ENCODE measurements around the gene SLC6A19.
"Not testable (repeated sequence)": the region's sequence is repeated elsewhere in the genome, so short reads cannot be mapped to it uniquely, and the experiment has no call there.

The SLC6A19 gene

GRCh38 chr5:1223278-1223670 lies 21.9 kb downstream of the SLC6A19 start:
- no peak for DNase-seq (ENCODE audit: low spot score)

GRCh38 chr5:1224631-1225030 lies 23.2 kb downstream of the SLC6A19 start:
- no peak for DNase-seq (ENCODE audit: low spot score)

- no peak for DNase-seq (ENCODE audit: low spot score)
These were observed 23.7 kb downstream of the SLC6A19 start, which contains the start of gene SLC6A18 for GRCh38 chr5:1225081-1225480. SLC6A18 (plus strand) TSS chr5:1225381; CDS start chr5:1225478, 97 bp downstream.

GRCh38 chr5:1226231-1226630 lies 24.8 kb downstream of the SLC6A19 start:
- DNase-seq (ENCODE audit: low spot score), result no peak

GRCh38 chr5:1226839-1227581 lies 25.6 kb downstream of the SLC6A19 start:
- DNase-seq (ENCODE audit: low spot score), result no peak

GRCh38 chr5:1227667-1228066 lies 26.3 kb downstream of the SLC6A19 start:
- DNase-seq (ENCODE audit: low spot score), result no peak

- DNase-seq (ENCODE audit: low spot score), result no peak
These were observed 26.7 kb downstream of the SLC6A19 start for GRCh38 chr5:1228120-1228519.

- not testable (repeated sequence) for DNase-seq (ENCODE audit: low spot score)
These were observed 27.6 kb downstream of the SLC6A19 start for GRCh38 chr5:1229023-1229422.

GRCh38 chr5:1229822-1230221 lies 28.4 kb downstream of the SLC6A19 start:
- DNase-seq (ENCODE audit: low spot score), result no peak

GRCh38 chr5:1230551-1230950 lies 29.2 kb downstream of the SLC6A19 start:
- no peak for DNase-seq (ENCODE audit: low spot score)

GRCh38 chr5:1231354-1231905 lies 30.0 kb downstream of the SLC6A19 start:
- DNase-seq (ENCODE audit: low spot score), result no peak

GRCh38 chr5:1232780-1233179 lies 31.4 kb downstream of the SLC6A19 start:
- DNase-seq (ENCODE audit: low spot score), result no peak

- no peak for DNase-seq (ENCODE audit: low spot score)
These were observed 34.0 kb downstream of the SLC6A19 start for GRCh38 chr5:1235379-1235778.

GRCh38 chr5:1235838-1236237 lies 34.4 kb downstream of the SLC6A19 start:
- no peak for DNase-seq (ENCODE audit: low spot score)

- DNase-seq (ENCODE audit: low spot score), result no peak
These were observed 38.3 kb downstream of the SLC6A19 start for GRCh38 chr5:1239505-1240251.

GRCh38 chr5:1240496-1241260 lies 39.3 kb downstream of the SLC6A19 start:
- no peak for DNase-seq (ENCODE audit: low spot score)

GRCh38 chr5:1241509-1242080 lies 40.2 kb downstream of the SLC6A19 start:
- DNase-seq (ENCODE audit: low spot score), result no peak

GRCh38 chr5:1242733-1243486 lies 41.5 kb downstream of the SLC6A19 start:
- DNase-seq (ENCODE audit: low spot score), result no peak

GRCh38 chr5:1243487-1244130 lies 42.2 kb downstream of the SLC6A19 start:
- no peak for DNase-seq (ENCODE audit: low spot score)

GRCh38 chr5:1244255-1244654 lies 42.9 kb downstream of the SLC6A19 start:
- no peak for DNase-seq (ENCODE audit: low spot score)

- DNase-seq (ENCODE audit: low spot score), result no peak
These were observed 43.6 kb downstream of the SLC6A19 start for GRCh38 chr5:1244976-1245375.

All from CD4-positive, alpha-beta T cell treated with Interleukin-15 for 4 hours (primary cell).